GM12872 (cell line): ENCODE measurements around the gene PALM3.

Source experiments
- CTCF ChIP-seq: IDR thresholded peaks from 3 replicates; pipeline ENCODE4 v1.5.1; 2011; ENCODE audit warnings: low read depth, mild to moderate bottlenecking, low read length, moderate library complexity; ENCODE audit not compliant: insufficient read depth

The PALM3 gene

GRCh38 chr19:14004619-14005348 is 57.1 kb downstream of the PALM3 start:
- no peak for TF ChIP-seq CTCF
